H1 (cell line): ENCODE results near the gene SLMAP. TPM values are rescaled to one million over a fixed set of nuclear protein-coding genes. Genes with fewer than 3 reads are reported as not detected.

Source experiments
- CTCF ChIA-PET: fragments of 300-600 bp; sonication (Branson Sonifier 250); formaldehyde crosslinking; loops from one replicate; lab custom pipeline; 2021; ENCODE audit not compliant: partially characterized antibody; lab: Charles Lee
- POLR2A ChIA-PET: fragments of 300-600 bp; sonication (Branson Sonifier 250); formaldehyde crosslinking; loops from one replicate; lab custom pipeline; 2021; ENCODE audit warnings: inconsistent platforms; ENCODE audit not compliant: partially characterized antibody; lab: Charles Lee
- DNase-seq, 2 experiments: peaks; one replicate each; pipeline versions ENCODE4 v3.0.0 to v3.0.0-alpha.2; 2010 to 2022; ENCODE audit warnings: low spot score in 2 of 2, low read depth in 1 of 2, mixed read lengths in 1 of 2
- FAIRE-seq: peaks from 2 replicates; lab custom pipeline; 2011; peaks lifted over from hg19 to GRCh38; lab: Jason Lieb, UNC
- H2AFZ ChIP-seq: 2 replicates; pipeline ENCODE4 v1.8.1; 2012; ENCODE audit warnings: low read length, inconsistent platforms
- H2AK5ac ChIP-seq: 2 replicates; pipeline ENCODE4 v1.6.1; 2013; ENCODE audit warnings: low read depth, low read length
- H2BK120ac ChIP-seq: replicated peaks from 2 replicates; pipeline ENCODE3; 2013; ENCODE audit warnings: low read depth, low read length, inconsistent platforms
- H2BK12ac ChIP-seq: 2 replicates; pipeline ENCODE4 v1.6.1; 2013; ENCODE audit warnings: low read depth, low read length
- H2BK15ac ChIP-seq: 2 replicates; pipeline ENCODE4 v1.6.1; 2013; ENCODE audit warnings: low read length
- H2BK20ac ChIP-seq: 2 replicates; pipeline ENCODE4 v1.6.1; 2013; ENCODE audit warnings: low read length
- H2BK5ac ChIP-seq: 2 replicates; pipeline ENCODE4 v1.6.1; 2013; ENCODE audit warnings: low read depth, low read length
- H3K14ac ChIP-seq: 2 replicates; pipeline ENCODE4 v1.6.1; 2013; ENCODE audit warnings: inconsistent platforms; ENCODE audit not compliant: insufficient read length
- H3K18ac ChIP-seq: 2 replicates; pipeline ENCODE4 v1.6.1; 2013; ENCODE audit warnings: low read length; ENCODE audit errors: extremely low read depth
- H3K23ac ChIP-seq: 2 replicates; pipeline ENCODE4 v1.6.1; 2013; ENCODE audit warnings: inconsistent platforms; ENCODE audit not compliant: insufficient read length
- H3K23me2 ChIP-seq: 2 replicates; pipeline ENCODE4 v1.6.1; 2013; ENCODE audit warnings: low read depth, low read length
- H3K27ac ChIP-seq: 2 replicates; pipeline ENCODE4 v1.6.1; 2011; ENCODE audit warnings: low read depth, low read length, inconsistent platforms
- H3K27me3 ChIP-seq, 4 experiments: replicated peaks in 1 of 4; 1 replicate in 1 of 4; 2 replicates in 3 of 4; pipeline versions ENCODE4 v1.6.1 to v1.8.1; 2011 to 2013; ENCODE audit warnings: low read length in 3 of 4, mild to moderate bottlenecking in 3 of 4, inconsistent platforms in 2 of 4, mixed read lengths in 2 of 4, moderate library complexity in 1 of 4; ENCODE audit not compliant: control insufficient read depth in 3 of 4, insufficient read depth in 3 of 4; ENCODE audit errors: extremely low read depth in 1 of 4
- H3K36me3 ChIP-seq, 4 experiments: 2 replicates each; pipeline versions ENCODE4 v1.6.1 to v1.8.1; 2011 to 2013; ENCODE audit warnings: mild to moderate bottlenecking in 4 of 4, low read length in 3 of 4, moderate library complexity in 2 of 4, control low read depth in 1 of 4, inconsistent platforms in 1 of 4; ENCODE audit not compliant: insufficient read depth in 4 of 4, control insufficient read depth in 2 of 4
- H3K4ac ChIP-seq: replicated peaks from 2 replicates; pipeline ENCODE3; 2013; ENCODE audit warnings: low read length, low read depth, mixed read lengths, inconsistent platforms; ENCODE audit not compliant: insufficient read length
- H3K4me1 ChIP-seq, 4 experiments: replicated peaks in 1 of 4; 1 replicate in 1 of 4; 2 replicates in 3 of 4; pipeline versions ENCODE4 v1.6.1 to v1.8.1; 2011 to 2013; ENCODE audit warnings: low read length in 3 of 4, inconsistent platforms in 2 of 4, mixed read lengths in 1 of 4; ENCODE audit not compliant: insufficient read depth in 4 of 4, control insufficient read depth in 3 of 4
- H3K4me2 ChIP-seq, 2 experiments: 2 replicates each; pipeline versions ENCODE4 v1.6.1 to v1.8.1; 2011 to 2013; ENCODE audit warnings: low read depth in 2 of 2, low read length in 2 of 2, control low read depth in 1 of 2, inconsistent platforms in 1 of 2, mild to moderate bottlenecking in 1 of 2; ENCODE audit not compliant: insufficient read depth in 1 of 2
- H3K4me3 ChIP-seq, 4 experiments: fragments of 200-600, 300-600 bp in 1 of 4; sonication (generic), shearing (Covaris generic), sonication (Bioruptor Twin) in 1 of 4; 2 replicates each; pipeline versions ENCODE4 v1.5.1 to v1.8.1; 2011 to 2016; ENCODE audit warnings: low read length in 4 of 4, low read depth in 3 of 4, control low read depth in 2 of 4, inconsistent platforms in 2 of 4, mild to moderate bottlenecking in 2 of 4, mixed read lengths in 1 of 4, moderate library complexity in 1 of 4; ENCODE audit not compliant: insufficient read depth in 2 of 4; ENCODE audit errors: extremely low read depth in 1 of 4
- H3K56ac ChIP-seq: replicated peaks from 2 replicates; pipeline ENCODE3; 2013; ENCODE audit warnings: low read depth, mild to moderate bottlenecking, mixed read lengths, low read length, inconsistent platforms; ENCODE audit not compliant: insufficient read length
- H3K79me1 ChIP-seq: 2 replicates; pipeline ENCODE4 v1.6.1; 2013; ENCODE audit warnings: low read depth, low read length, control low read depth
- H3K79me2 ChIP-seq, 2 experiments: 2 replicates each; pipeline versions ENCODE4 v1.6.1 to v1.8.1; 2012 to 2013; ENCODE audit warnings: low read length in 2 of 2, mild to moderate bottlenecking in 2 of 2, inconsistent platforms in 1 of 2; ENCODE audit not compliant: insufficient read depth in 2 of 2, control insufficient read depth in 1 of 2
- H3K9ac ChIP-seq, 4 experiments: replicated peaks in 1 of 4; 1 replicate in 1 of 4; 2 replicates in 3 of 4; pipeline versions ENCODE4 v1.6.1 to v1.8.1; 2011 to 2013; ENCODE audit warnings: low read depth in 3 of 4, low read length in 3 of 4, control low read depth in 2 of 4, mild to moderate bottlenecking in 2 of 4, moderate library complexity in 2 of 4, inconsistent platforms in 1 of 4; ENCODE audit errors: extremely low read depth in 1 of 4
- H3K9me3 ChIP-seq, 2 experiments: 2 replicates each; pipeline versions ENCODE4 v1.6.1 to v1.8.1; 2012 to 2013; ENCODE audit warnings: mild to moderate bottlenecking in 2 of 2, moderate library complexity in 2 of 2, control low read depth in 1 of 2, inconsistent platforms in 1 of 2, low read depth in 1 of 2, low read length in 1 of 2, mixed read lengths in 1 of 2; ENCODE audit not compliant: insufficient read depth in 2 of 2
- H4K20me1 ChIP-seq, 2 experiments: replicated peaks in 1 of 2; 2 replicates each; pipeline versions ENCODE3 to v1.8.1; 2011 to 2013; ENCODE audit warnings: inconsistent platforms in 2 of 2, low read length in 2 of 2, mild to moderate bottlenecking in 1 of 2; ENCODE audit not compliant: insufficient read depth in 2 of 2, control insufficient read depth in 1 of 2
- H4K5ac ChIP-seq: 2 replicates; pipeline ENCODE4 v1.6.1; 2013; ENCODE audit warnings: low read length, low read depth, mixed read lengths, inconsistent platforms; ENCODE audit not compliant: insufficient read length
- H4K8ac ChIP-seq: 2 replicates; pipeline ENCODE4 v1.8.0; 2013; ENCODE audit warnings: mild to moderate bottlenecking, moderate library complexity, low read length, inconsistent platforms; ENCODE audit not compliant: insufficient read depth; ENCODE audit errors: extremely low read depth
- H4K91ac ChIP-seq: replicated peaks from 2 replicates; pipeline ENCODE3; 2013; ENCODE audit warnings: low read length, mixed read lengths, inconsistent platforms; ENCODE audit not compliant: insufficient read length
- BACH1 ChIP-seq: IDR thresholded peaks from 2 replicates; pipeline ENCODE4 v1.6.1; 2012; ENCODE audit warnings: low read length, improper control_type of control experiment
- CTCF ChIP-seq, 3 experiments: IDR thresholded peaks; 1 replicate in 2 of 3; 2 replicates in 1 of 3; pipeline versions ENCODE4 v1.5.1 to v1.6.1; 2011; ENCODE audit warnings: low read length in 3 of 3, mild to moderate bottlenecking in 3 of 3, inconsistent platforms in 2 of 3, low read depth in 1 of 3, moderate library complexity in 1 of 3; ENCODE audit not compliant: insufficient read depth in 1 of 3; ENCODE audit errors: control extremely low read depth in 1 of 3
- HDAC6 ChIP-seq: IDR thresholded peaks from one replicate; pipeline ENCODE4 v1.7.1; 2012; ENCODE audit warnings: low read depth, mild to moderate bottlenecking, inconsistent platforms, low read length, moderate library complexity
- NRF1 ChIP-seq: IDR thresholded peaks from 2 replicates; pipeline ENCODE4 v1.6.1; 2011; ENCODE audit warnings: mild to moderate bottlenecking, low read depth, low read length, improper control_type of control experiment
- POLR2A ChIP-seq, 2 experiments: IDR thresholded peaks; 1 replicate in 1 of 2; 2 replicates in 1 of 2; pipeline ENCODE4 v1.6.1; 2011; ENCODE audit warnings: low read depth in 2 of 2, low read length in 2 of 2, mild to moderate bottlenecking in 2 of 2; ENCODE audit errors: control extremely low read depth in 1 of 2
- RNF2 ChIP-seq: fragments of 200-900, 300-1000 bp; sonication (generic); IDR thresholded peaks from 2 replicates; pipeline ENCODE4 v1.7.1; 2016; ENCODE audit warnings: borderline replicate concordance, low read depth, mild to moderate bottlenecking, antibody characterized with exemption, low read length; ENCODE audit not compliant: poor library complexity, severe bottlenecking; ENCODE audit errors: missing control alignments
- SIX5 ChIP-seq: IDR thresholded peaks from 2 replicates; pipeline ENCODE4 v1.6.1; 2011; ENCODE audit warnings: mild to moderate bottlenecking, low read depth, low read length
- SP1 ChIP-seq: IDR thresholded peaks from 2 replicates; pipeline ENCODE4 v1.6.1; 2011; ENCODE audit warnings: low read depth, low read length
- TAF1 ChIP-seq: IDR thresholded peaks from 2 replicates; pipeline ENCODE4 v1.6.1; 2011; ENCODE audit warnings: mild to moderate bottlenecking, low read depth, low read length
- TAF7 ChIP-seq: optimal IDR thresholded peaks from 2 replicates; pipeline ENCODE3; 2011; ENCODE audit warnings: low read depth, mild to moderate bottlenecking, inconsistent platforms, low read length, moderate library complexity, borderline replicate concordance
- WGBS, 2 experiments: shearing (Covaris generic) in 1 of 2; methylation state at CpG; one replicate each; pipeline versions ENCODE4 v1.1.6 to v1.1.7; 2013 to 2015; ENCODE audit warnings: low lambda C conversion rate in 2 of 2, mixed read lengths in 2 of 2, inconsistent platforms in 1 of 2, low coverage in 1 of 2, missing lambda C conversion rate in 1 of 2; ENCODE audit not compliant: insufficient replicate concordance in 2 of 2, insufficient coverage in 1 of 2, insufficient read length in 1 of 2; ENCODE audit errors: extremely low coverage in 1 of 2, missing lambda C conversion rate in 1 of 2; 5-methylcytosine and 5-hydroxymethylcytosine counted together
- polyA plus RNA-seq, 7 experiments: library from polyadenylated mRNA; depleted of rRNA in 3 of 7; stranded (reverse) in 5 of 7; unstranded in 2 of 7; fragments of >200 nt in 5 of 7; fragments of 200-250 nt in 2 of 7; gene quantifications; 1 replicate in 5 of 7; 2 replicates in 1 of 7; 4 replicates in 1 of 7; pipeline versions ENCODE4 v1.2.1 to v1.2.3, GENCODE V29; 2011 to 2013; ENCODE audit warnings: missing spikeins in 2 of 7, mixed read lengths in 2 of 7
- total RNA-seq: library from RNA; stranded (reverse); fragmentation: NEBNext Ultra II Directional; extraction: Animal tissue kit (Norgen Biotek cat#: 25700); gene quantifications from 2 replicates; pipeline ENCODE4 v1.2.1, GENCODE V29; 2021

SLMAP gene
- total and polyA plus RNA-seq, 2 of the 8 experiments (the other 6 are each of a cell fraction or from before 2014, with no cell fraction given), result 13.6 to 70.4 TPM

- FAIRE-seq, result no peak
- Histone ChIP-seq H3K36me3 (no peaks in the 10 kb centered on the region), H2BK5ac (no peak overlapping the region), H4K20me1 (peaks cover 5 to 7% of the 10 kb centered on the region in 2 experiments), H4K91ac (no peak overlapping the region), H2AK5ac (no peak overlapping the region), H3K9me3 (no peaks in the 10 kb centered on the region), H3K4me2 (no peak overlapping the region), H4K8ac (no peak overlapping the region), H3K56ac (no peak overlapping the region), H3K79me2 (peaks cover 3 to 91% of the 10 kb centered on the region in 2 experiments; a peak in 3 of 4 replicates), H4K5ac (no peak overlapping the region), H3K27me3 (no peaks in the 10 kb centered on the region), H3K4me1 (peaks cover 0 to 4% (median 0%) of the 10 kb centered on the region in 4 experiments; a peak in 3 of 7 replicates), H2BK20ac (no peak overlapping the region), H3K23me2 (no peaks in the 10 kb centered on the region), H3K14ac (no peak overlapping the region), H3K18ac (no peak overlapping the region), H2BK15ac (no peak overlapping the region), H3K4me3 (no peak overlapping the region), H3K9ac (no peak overlapping the region), H3K27ac (no peak overlapping the region), H2BK120ac (no peak overlapping the region), H3K4ac (no peak overlapping the region), H3K79me1 (no peaks in the 10 kb centered on the region; the same call in 1 of the 2 replicates), H2AFZ (no peak overlapping the region), H2BK12ac (no peak overlapping the region), H3K23ac (no peak overlapping the region)
- no peak for DNase-seq
- POLR2A ChIA-PET, result interaction anchor here (1.0 to 1.9 kb wide), 3 partner anchors 9 to 14 kb away, joined by 3 to 6 read pairs (median 6); partner anchors contain the start of gene SLMAP
- CTCF ChIA-PET, result interaction anchor here (0.7 to 1.7 kb wide), 4 partner anchors 10 to 407 kb away, joined by 3 to 5 read pairs (median 3); partner anchors contain the start of gene SLMAP
- 87% methylated on average over 4 of the region's 4 CpGs; no CpG with 5 or more reads in 1 of the 2 experiments for WGBS, 2 experiments
- TF ChIP-seq NRF1, result no peak
- no peak for TF ChIP-seq POLR2A (IDR thresholded peaks at IDR 0.05; ENCODE audit: control extremely low read depth in 1 of 2, low read depth in 2 of 2, low read length in 2 of 2)
- no peak for TF ChIP-seq TAF7
- TF ChIP-seq RNF2, result no peak
- TF ChIP-seq SIX5, result no peak
- no peak for TF ChIP-seq TAF1
- TF ChIP-seq HDAC6, result no peak
- TF ChIP-seq SP1, result no peak
- no peak for TF ChIP-seq BACH1
- TF ChIP-seq CTCF (IDR thresholded peaks at IDR 0.05; ENCODE audit: control extremely low read depth in 1 of 3, insufficient read depth in 1 of 3, low read depth in 1 of 3, low read length in 3 of 3), result no peak
Measured at GRCh38 chr3:57770009-57770827, 14.1 kb downstream of the SLMAP start.
